Ishikawa (cell line): Measurements from ENCODE around the gene ROBO1.

Experiments
- CEBPB ChIP-seq: IDR thresholded peaks from 2 replicates; pipeline ENCODE4 v1.6.1; 2012
- CREB1 ChIP-seq: IDR thresholded peaks from 2 replicates; pipeline ENCODE4 v1.6.1; 2012; ENCODE audit warnings: low read depth
- EGR1 ChIP-seq: IDR thresholded peaks from 2 replicates; pipeline ENCODE4 v1.6.1; 2012
- FOXM1 ChIP-seq: IDR thresholded peaks from 2 replicates; pipeline ENCODE4 v1.6.1; 2012; ENCODE audit warnings: low read depth, borderline replicate concordance
- MAX ChIP-seq: IDR thresholded peaks from 2 replicates; pipeline ENCODE4 v1.6.1; 2012
- RAD21 ChIP-seq: IDR thresholded peaks from 2 replicates; pipeline ENCODE4 v1.6.1; 2012; ENCODE audit warnings: low read depth
- REST ChIP-seq: IDR thresholded peaks from 2 replicates; pipeline ENCODE4 v1.6.1; 2012; ENCODE audit warnings: low read depth, mild to moderate bottlenecking
- TAF1 ChIP-seq: IDR thresholded peaks from 2 replicates; pipeline ENCODE4 v1.6.1; 2012; ENCODE audit warnings: low read depth, mild to moderate bottlenecking

- TF ChIP-seq MAX (no peak), CEBPB (no peak), FOXM1 (no peak), CREB1 (no peak), RAD21 (no peak), EGR1 (no peak), REST (no peak), TAF1 (no peak)
Observed at GRCh38 chr3:78802562-78802930, 965.3 kb downstream of the ROBO1 start.
